ENCODE results near the gene SPEF1. TPM values are rescaled to one million over a fixed set of nuclear protein-coding genes. Genes with fewer than 3 reads are reported as not detected.
A peak's percentile ranks its signal among the peaks of the same experiment; 100 is the strongest.

SPEF1 gene
- total RNA-seq, 1 donor from 2014 or later = 0.46 TPM

DNA sequence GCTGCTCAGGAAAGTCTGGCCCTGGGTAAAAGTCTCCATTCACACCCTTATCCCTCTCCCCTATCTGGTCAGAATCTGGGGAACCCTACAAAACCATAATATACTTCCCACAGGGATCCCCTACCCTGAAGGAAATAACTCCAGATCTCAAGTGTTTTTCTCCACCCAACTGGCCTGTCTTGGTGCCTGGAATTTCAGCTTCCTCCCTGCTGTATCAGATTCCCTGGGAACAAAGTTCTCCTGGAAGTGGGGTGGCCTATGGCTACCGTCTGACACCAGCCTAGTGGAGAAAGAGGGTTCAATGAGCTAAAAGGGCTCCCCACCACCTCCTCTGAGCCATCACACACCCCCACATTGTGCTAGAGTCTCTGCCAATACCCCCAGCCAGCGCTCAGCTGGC, 33.8 kb downstream of the SPEF1 start:
- Histone ChIP-seq H3K27ac (no peak overlapping the region), H3K27me3 (peaks cover 13% of the 10 kb centered on the region), H3K9me3 (no peaks in the 10 kb centered on the region), H3K4me3 (no peak overlapping the region), H3K4me1 (peaks cover 5% of the 10 kb centered on the region), H3K36me3 (no peaks in the 10 kb centered on the region)
- ATAC-seq (no peak), DNase-seq (no peak)
- TF ChIP-seq, protein P1, sequence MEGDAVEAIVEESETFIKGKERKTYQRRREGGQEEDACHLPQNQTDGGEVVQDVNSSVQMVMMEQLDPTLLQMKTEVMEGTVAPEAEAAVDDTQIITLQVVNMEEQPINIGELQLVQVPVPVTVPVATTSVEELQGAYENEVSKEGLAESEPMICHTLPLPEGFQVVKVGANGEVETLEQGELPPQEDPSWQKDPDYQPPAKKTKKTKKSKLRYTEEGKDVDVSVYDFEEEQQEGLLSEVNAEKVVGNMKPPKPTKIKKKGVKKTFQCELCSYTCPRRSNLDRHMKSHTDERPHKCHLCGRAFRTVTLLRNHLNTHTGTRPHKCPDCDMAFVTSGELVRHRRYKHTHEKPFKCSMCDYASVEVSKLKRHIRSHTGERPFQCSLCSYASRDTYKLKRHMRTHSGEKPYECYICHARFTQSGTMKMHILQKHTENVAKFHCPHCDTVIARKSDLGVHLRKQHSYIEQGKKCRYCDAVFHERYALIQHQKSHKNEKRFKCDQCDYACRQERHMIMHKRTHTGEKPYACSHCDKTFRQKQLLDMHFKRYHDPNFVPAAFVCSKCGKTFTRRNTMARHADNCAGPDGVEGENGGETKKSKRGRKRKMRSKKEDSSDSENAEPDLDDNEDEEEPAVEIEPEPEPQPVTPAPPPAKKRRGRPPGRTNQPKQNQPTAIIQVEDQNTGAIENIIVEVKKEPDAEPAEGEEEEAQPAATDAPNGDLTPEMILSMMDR (IDR thresholded peaks at IDR 0.05) = no peak
- intact Hi-C loops (cut with DNase I) = no loop called here

DNA sequence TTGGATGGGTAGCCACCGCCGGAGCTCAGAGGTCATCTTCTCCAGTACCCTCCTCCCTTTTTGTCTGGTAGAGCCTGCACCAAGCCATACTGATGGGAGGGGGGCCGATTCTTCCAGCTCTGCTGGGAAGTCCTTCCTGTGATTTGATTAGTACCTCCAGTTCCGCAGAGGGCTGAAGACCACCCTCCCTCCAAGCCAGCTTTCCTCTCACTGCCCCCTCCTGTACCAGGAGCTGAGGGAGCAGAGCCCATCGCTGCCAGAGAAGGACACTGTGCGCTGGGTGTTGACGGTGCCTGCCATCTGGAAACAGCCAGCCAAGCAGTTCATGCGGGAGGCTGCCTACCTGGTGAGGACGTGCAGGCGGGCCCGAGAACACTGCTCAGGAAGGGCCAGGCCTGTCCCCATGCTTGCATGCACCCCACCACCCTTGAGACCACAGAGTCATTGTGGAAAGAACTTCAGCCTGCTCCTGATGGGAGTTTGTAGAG, 35.5 kb downstream of the SPEF1 start:
- Histone ChIP-seq H3K36me3 (no peaks in the 10 kb centered on the region), H3K4me3 (no peak overlapping the region), H3K9me3 (no peaks in the 10 kb centered on the region), H3K27me3 (peaks cover 13% of the 10 kb centered on the region), H3K4me1 (peaks cover 5% of the 10 kb centered on the region), H3K27ac (no peak overlapping the region)
- TF ChIP-seq, protein P1 (IDR thresholded peaks at IDR 0.05) = no peak
- intact Hi-C loops (cut with DNase I) = no loop called here
- DNase-seq (no peak), ATAC-seq (no peak)

DNA sequence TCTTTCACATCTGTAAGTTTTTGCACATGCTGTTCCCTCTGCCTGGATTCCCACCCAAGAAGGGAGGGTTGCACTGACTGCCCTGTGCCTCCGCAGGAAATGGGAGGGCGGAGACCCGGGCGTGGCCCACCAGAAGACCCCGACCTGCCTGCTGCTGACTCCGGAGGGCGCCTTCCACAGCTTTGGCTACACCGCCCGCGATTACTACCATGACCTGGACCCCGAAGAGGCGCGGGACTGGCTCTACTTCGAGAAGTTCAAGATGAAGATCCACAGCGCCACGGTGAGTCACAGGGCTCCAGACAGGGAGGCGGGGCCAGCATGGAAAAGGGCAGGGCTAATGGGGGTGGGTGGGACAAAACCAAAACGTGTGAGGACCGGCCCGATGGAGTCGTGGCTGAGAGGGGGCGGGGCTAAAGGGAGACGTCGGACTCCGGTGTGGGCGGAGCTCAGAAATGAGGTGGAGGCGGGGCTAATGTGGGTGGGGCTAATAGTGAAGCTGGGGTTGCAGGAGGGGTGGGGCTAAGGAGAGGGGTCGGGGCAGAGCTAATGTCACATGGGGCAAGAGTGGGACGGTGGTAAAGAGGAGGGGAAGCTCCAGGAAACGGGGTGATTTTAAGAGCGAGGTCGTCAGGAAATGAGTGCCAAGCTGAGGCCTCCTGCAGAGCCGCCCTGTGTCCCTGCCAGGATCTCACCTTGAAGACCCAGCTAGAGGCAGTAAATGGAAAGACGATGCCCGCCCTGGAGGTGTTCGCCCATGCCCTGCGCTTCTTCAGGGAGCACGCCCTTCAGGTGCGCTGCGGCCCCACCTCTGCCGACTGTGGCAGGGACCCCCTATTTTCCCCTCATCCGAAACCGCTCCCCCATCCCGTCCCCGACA, 36.2 kb downstream of the SPEF1 start:
- Histone ChIP-seq H3K4me1 (peaks cover 8% of the 10 kb centered on the region), H3K27me3 (peaks cover 11% of the 10 kb centered on the region), H3K9me3 (no peaks in the 10 kb centered on the region), H3K4me3 (peak overlapping the region; percentile 28), H3K27ac (no peak overlapping the region), H3K36me3 (no peaks in the 10 kb centered on the region)
- intact Hi-C loops (cut with DNase I) = no loop called here
- ATAC-seq (peak; percentile 92), DNase-seq (peak; percentile 94)
- TF ChIP-seq, protein P1 (IDR thresholded peaks at IDR 0.05) = no peak

DNA sequence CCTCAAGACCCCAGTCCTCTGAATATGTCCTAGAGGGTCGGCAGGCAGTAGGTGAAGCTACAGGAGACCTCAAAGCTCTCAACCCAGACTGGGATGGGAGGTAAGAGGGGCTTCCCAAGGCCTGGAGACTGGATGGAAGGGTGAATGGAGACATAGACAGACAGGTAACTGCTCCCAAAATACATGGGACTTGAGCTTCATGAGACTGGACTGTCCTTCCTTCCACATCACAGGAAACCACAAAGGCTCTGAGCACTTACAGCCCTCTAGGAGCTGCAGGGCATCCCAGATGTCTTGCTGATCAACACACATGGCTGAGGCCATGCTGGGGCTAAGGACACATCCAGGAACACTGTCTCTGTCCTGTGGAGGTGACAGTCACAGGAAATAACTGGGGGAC, 37.2 kb downstream of the SPEF1 start:
- H3K4me3 ChIP-seq = no peak overlapping the region
- no peak for ATAC-seq
- peaks cover under 1% of the 10 kb centered on the region for H3K27me3 ChIP-seq
- H3K27ac ChIP-seq = no peak overlapping the region
- TF ChIP-seq, protein P1 (IDR thresholded peaks at IDR 0.05) = no peak
- peaks cover 13% of the 10 kb centered on the region for H3K4me1 ChIP-seq
- no peaks in the 10 kb centered on the region for H3K36me3 ChIP-seq
- H3K9me3 ChIP-seq = no peaks in the 10 kb centered on the region
- DNase-seq = no peak
- intact Hi-C loops (cut with DNase I) = no loop called here

DNA sequence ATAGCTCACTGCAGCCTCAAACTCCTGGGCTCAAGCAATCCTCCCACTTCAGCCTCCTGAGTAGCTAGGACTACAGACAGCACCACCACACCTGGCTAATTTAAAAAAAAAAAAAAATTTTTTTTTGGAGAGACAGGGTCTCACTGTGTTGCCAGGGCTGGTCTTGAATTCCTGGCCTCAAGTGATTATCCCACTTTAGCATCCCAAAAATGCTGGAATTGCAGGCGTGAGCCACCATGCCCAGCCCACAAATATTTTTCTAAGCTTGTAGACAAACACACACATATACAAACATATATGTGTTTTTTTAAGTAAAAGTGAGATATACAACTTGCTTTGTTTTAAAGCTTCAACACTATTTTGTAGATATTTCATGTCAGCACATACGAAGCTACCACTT, 38.0 kb downstream of the SPEF1 start:
- ATAC-seq = no peak
- TF ChIP-seq, protein P1 (IDR thresholded peaks at IDR 0.05) = no peak
- DNase-seq = no peak
- Histone ChIP-seq H3K4me1 (peaks cover 18% of the 10 kb centered on the region), H3K27ac (no peak overlapping the region), H3K27me3 (no peaks in the 10 kb centered on the region), H3K9me3 (no peaks in the 10 kb centered on the region), H3K4me3 (no peak overlapping the region), H3K36me3 (no peaks in the 10 kb centered on the region)
- intact Hi-C loops (cut with DNase I) = no loop called here
